Stomach smooth muscle (tissue), 2 donors: ENCODE measurements around the gene PHACTR1.

Source experiments
- H3K27ac ChIP-seq: one replicate; pipeline ENCODE4 v1.7.0; 2013; ENCODE audit warnings: mild to moderate bottlenecking, low read length, inconsistent platforms
- H3K27me3 ChIP-seq, 2 donors: one replicate each; pipeline ENCODE4 v1.7.0; 2013; ENCODE audit warnings: low read length in 2 of 2; ENCODE audit not compliant: insufficient read depth in 2 of 2, control insufficient read depth in 1 of 2
- H3K36me3 ChIP-seq, 2 donors: one replicate each; pipeline ENCODE4 v1.7.0; 2013; ENCODE audit warnings: low read length in 2 of 2; ENCODE audit not compliant: control insufficient read depth in 2 of 2, insufficient read depth in 2 of 2
- H3K4me1 ChIP-seq: one replicate; pipeline ENCODE4 v1.7.0; 2013; ENCODE audit warnings: low read length; ENCODE audit not compliant: control insufficient read depth, insufficient read depth
- H3K4me3 ChIP-seq, 2 donors: one replicate each; pipeline ENCODE4 v1.7.0; 2013; ENCODE audit warnings: low read length in 2 of 2
- H3K9ac ChIP-seq, 2 donors: one replicate each; pipeline ENCODE4 v1.7.0; 2013; ENCODE audit warnings: low read length in 2 of 2, mild to moderate bottlenecking in 1 of 2
- H3K9me3 ChIP-seq, 2 donors: one replicate each; pipeline ENCODE4 v1.7.0; 2013; ENCODE audit warnings: low read length in 2 of 2; ENCODE audit not compliant: control insufficient read depth in 2 of 2
- donor health status: healthy.
- donor health status: Pancreatic carcinoma.

The PHACTR1 gene

DNA sequence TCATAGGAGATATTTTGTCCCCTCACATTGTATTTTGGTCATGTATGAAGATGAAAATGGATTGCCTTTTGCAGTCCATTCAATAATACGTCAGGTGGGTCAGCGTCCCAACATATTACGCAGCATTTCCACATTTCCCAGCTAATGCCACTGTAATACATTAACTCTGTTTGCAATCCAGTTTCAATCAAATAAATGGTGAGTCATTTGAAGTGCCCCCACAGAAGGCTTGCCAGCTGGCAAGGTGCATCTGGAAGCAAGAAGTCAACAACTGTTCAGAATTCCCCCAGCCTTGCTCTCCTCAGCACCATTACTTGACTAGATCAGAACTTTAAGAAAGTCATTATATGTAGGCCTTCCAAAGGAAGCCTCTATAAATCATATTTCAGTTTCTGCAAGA lies 50.4 kb downstream of the PHACTR1 start:
- Histone ChIP-seq H3K9me3 (no peaks in the 10 kb centered on the region), H3K27ac (no peak overlapping the region), H3K9ac (no peak overlapping the region), H3K4me3 (no peak overlapping the region), H3K36me3 (no peaks in the 10 kb centered on the region), H3K4me1 (no peaks in the 10 kb centered on the region), H3K27me3 (peaks cover 0 to 6% of the 10 kb centered on the region in 2 donors)

DNA sequence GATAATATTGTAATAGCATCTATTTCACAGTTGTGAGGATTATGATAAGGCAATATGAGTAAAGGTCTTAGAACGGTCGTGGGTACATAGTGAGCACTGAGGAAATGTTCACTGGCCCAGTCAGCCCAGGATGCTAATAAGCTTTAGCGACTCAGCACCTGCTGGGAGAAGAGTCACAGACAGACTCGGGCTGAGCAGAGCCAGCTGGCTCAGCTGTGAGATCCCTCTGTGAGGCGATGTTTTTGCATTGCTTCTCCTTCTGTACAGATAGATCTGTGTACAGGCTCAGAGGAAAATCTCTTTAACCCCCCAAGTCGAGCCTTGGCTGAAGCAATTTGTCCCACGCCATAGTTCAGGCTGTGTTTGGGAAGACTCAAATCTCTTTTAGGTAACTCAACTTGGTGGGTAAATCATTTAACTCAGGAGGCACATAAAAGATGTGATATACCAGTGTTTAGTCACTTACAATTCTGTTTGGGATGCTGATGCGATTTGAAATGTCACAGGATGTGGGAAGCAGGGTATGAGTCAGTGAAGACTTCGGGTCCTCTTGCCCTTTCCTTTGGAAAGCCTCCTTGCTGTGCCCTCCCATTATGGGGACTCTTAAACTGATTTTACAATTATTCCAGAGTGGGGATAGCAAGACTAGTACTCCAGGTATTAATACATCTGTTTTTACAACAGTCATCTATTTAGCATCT lies 53.1 kb downstream of the PHACTR1 start:
- no peak overlapping the region for H3K4me3 ChIP-seq
- no peak overlapping the region for H3K9ac ChIP-seq

DNA sequence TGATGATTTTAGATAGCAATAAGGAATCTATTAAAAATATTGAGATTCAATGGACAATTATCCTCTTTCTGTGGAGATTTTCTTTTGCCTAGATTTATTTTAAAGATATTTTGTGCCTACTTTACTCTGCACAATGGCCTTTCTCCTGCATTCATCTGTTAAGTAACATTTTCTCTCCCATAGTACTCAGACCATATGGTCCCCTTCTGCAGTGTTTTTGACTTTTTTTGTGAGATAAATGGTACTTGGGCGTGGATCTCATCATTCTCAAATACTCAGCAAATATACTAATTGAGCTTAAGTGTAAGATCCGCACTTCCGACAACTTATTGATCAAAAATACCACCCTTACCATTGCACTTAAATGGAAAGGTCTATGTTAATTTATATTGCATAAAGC lies 55.8 kb downstream of the PHACTR1 start:
- H3K9ac ChIP-seq = no peak overlapping the region
- H3K9me3 ChIP-seq = no peaks in the 10 kb centered on the region
- no peak overlapping the region for H3K27ac ChIP-seq
- no peak overlapping the region for H3K4me3 ChIP-seq
- peaks cover 0 to 6% of the 10 kb centered on the region in 2 donors for H3K27me3 ChIP-seq
- H3K4me1 ChIP-seq = no peaks in the 10 kb centered on the region
- H3K36me3 ChIP-seq = no peaks in the 10 kb centered on the region

More for the DNA sequence above, 53.1 kb downstream of the PHACTR1 start:
- Histone ChIP-seq H3K27me3 (peaks cover 0 to 6% of the 10 kb centered on the region in 2 donors), H3K27ac (no peak overlapping the region), H3K9me3 (no peaks in the 10 kb centered on the region), H3K4me1 (no peaks in the 10 kb centered on the region), H3K36me3 (no peaks in the 10 kb centered on the region)

DNA sequence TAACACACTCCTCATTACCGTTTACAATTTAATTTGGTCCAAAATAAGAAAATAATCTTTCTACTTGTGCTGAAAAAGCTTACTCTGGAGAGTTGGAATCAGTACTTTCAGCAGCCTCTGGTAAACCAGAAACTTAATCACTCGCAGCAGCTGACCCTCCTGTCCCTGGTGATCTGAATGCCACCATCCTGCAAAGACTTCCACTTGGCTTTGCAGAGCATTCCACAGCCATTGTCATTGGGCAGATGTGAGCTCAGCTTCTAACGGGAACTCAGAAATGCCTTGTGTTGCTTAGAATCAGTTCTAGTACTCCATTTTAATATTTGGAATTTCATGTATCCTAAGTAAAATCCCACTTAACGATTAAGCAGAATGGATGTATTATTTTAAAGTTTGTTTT lies 59.7 kb downstream of the PHACTR1 start:
- H3K4me3 ChIP-seq = no peak overlapping the region
- H3K9ac ChIP-seq = no peak overlapping the region
- H3K9me3 ChIP-seq = no peaks in the 10 kb centered on the region
- no peaks in the 10 kb centered on the region for H3K36me3 ChIP-seq
- H3K4me1 ChIP-seq = no peaks in the 10 kb centered on the region
- no peak overlapping the region for H3K27ac ChIP-seq
- peaks cover 0 to 3% of the 10 kb centered on the region in 2 donors for H3K27me3 ChIP-seq

DNA sequence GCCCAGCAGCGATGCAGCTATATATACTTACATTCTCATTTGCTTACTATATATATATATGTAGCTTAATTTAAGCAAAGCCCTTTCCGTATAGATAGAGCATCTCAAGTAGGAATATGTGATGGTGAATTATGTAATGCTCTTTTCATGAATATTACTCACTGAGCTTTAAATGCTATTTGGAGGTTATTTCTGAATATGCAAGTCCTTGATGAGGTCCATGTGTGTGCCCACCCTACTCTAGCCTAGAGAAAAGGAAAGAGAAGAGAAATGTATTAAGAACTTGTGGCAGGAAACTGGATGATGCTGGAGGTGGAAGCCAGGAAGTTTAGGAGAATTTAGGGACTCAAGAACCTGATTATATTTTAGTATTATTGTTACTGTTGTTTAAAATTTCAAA lies 63.2 kb downstream of the PHACTR1 start:
- H3K4me1 ChIP-seq = no peaks in the 10 kb centered on the region
- no peak overlapping the region for H3K27ac ChIP-seq
- no peak overlapping the region for H3K4me3 ChIP-seq
- H3K36me3 ChIP-seq = no peaks in the 10 kb centered on the region
- no peaks in the 10 kb centered on the region for H3K27me3 ChIP-seq
- H3K9ac ChIP-seq = no peak overlapping the region
- H3K9me3 ChIP-seq = no peaks in the 10 kb centered on the region

DNA sequence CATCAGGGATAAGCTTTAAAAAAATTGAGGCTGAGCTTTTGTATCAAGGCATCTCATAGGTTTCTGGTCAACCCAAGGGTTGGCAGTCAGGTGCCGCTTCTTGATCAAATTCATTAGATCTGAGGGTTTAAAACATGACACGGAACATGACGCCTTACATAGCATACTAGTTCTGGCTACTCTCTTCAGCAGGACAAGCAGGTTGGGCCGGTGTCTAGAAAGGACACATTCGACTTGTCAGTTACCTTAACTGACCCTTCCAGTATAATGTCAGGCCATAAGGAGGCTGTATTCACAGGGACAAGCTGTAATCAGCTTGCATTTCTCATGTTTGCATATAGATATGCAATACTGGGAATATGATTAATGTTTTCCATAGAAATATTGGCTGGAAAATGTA lies 65.6 kb downstream of the PHACTR1 start:
- no peaks in the 10 kb centered on the region for H3K27me3 ChIP-seq
- no peak overlapping the region for H3K27ac ChIP-seq
- H3K36me3 ChIP-seq = no peaks in the 10 kb centered on the region
- H3K9me3 ChIP-seq = no peaks in the 10 kb centered on the region
- H3K4me3 ChIP-seq = no peak overlapping the region
- H3K4me1 ChIP-seq = no peaks in the 10 kb centered on the region
- no peak overlapping the region for H3K9ac ChIP-seq

DNA sequence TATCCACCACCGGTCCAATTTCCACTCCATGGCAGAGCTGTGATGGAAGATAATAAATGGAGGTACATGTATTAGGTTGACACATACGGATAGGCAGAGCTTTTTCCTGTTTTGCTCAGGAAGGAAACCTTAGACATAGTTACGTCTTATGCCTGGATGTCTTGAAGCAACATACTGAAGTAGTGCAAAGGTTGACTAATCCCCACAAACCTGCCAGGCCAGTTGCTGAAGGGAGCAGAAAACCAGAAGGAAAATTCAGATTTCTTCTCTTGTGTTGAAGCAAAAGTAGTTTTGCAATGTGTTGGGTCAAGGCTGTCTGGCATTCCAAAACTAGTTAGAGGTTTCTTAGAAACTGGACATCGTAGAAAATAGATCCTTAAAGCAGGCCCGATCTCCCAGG lies 68.7 kb downstream of the PHACTR1 start:
- no peak overlapping the region for H3K27ac ChIP-seq
- no peaks in the 10 kb centered on the region for H3K36me3 ChIP-seq
- no peaks in the 10 kb centered on the region for H3K27me3 ChIP-seq
- no peak overlapping the region for H3K9ac ChIP-seq
- H3K4me3 ChIP-seq = no peak overlapping the region
- H3K9me3 ChIP-seq = no peaks in the 10 kb centered on the region
- H3K4me1 ChIP-seq = no peaks in the 10 kb centered on the region

DNA sequence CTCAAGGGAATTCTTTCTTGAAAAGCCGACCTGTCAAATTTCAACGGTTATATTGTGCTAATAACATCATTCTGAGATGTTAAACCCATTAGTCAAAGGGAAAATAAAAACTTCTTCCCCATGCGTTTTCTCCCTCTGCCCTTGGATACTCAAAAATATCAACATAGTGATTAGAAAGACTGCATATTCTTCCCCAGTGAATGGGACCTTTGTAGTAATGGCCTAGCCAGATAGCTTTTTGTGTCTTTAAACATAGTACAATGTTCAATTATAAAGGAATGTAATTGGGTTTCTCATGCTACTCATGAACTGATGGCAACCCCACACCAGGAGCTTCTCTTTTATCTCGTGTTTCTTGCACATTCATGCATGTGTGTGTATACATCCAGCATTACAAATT lies 69.4 kb downstream of the PHACTR1 start:
- Histone ChIP-seq H3K9me3 (no peaks in the 10 kb centered on the region), H3K36me3 (no peaks in the 10 kb centered on the region), H3K27ac (no peak overlapping the region), H3K4me3 (no peak overlapping the region), H3K4me1 (no peaks in the 10 kb centered on the region), H3K27me3 (no peaks in the 10 kb centered on the region), H3K9ac (no peak overlapping the region)

DNA sequence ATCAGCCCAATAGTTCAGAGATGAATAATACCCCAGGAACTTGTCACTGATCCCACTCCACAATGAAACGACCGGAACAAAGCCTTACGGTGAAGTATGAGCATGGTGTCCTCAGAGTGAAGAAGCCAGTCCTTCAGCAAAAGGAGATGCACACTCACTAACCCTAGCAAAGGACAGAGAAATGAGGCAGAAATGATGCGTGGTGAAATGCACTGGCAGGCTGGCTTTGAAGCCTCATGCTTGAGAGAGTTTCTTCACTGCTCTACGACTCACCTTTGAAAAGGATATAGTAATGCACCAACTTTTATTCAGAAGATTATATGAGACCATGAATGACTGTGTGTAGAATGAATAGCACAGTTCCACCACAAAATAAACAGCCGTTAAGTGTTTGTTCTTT lies 74.8 kb downstream of the PHACTR1 start:
- Histone ChIP-seq H3K4me3 (no peak overlapping the region), H3K9ac (no peak overlapping the region), H3K27me3 (no peaks in the 10 kb centered on the region), H3K9me3 (no peaks in the 10 kb centered on the region), H3K36me3 (no peaks in the 10 kb centered on the region), H3K4me1 (no peaks in the 10 kb centered on the region), H3K27ac (no peak overlapping the region)

DNA sequence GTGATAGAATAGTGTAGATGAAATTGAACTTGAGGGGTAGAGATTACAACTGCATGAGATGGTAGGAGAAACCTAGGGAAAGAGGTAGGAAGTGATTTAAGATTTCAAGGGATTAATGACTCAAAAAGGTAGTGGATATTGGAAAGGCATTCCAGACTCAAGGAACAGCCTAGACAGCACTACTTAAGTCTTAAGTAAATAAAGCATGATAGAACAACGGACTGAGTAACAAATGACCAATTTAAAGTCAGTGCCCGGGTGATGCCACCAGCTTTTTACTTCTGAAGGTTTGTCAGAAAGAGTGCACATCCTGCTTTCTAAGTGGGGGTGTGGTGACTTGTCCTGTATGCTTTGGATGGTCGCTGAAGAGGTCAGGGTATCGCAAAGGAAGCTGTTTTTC lies 81.8 kb downstream of the PHACTR1 start:
- no peak overlapping the region for H3K27ac ChIP-seq
- no peaks in the 10 kb centered on the region for H3K9me3 ChIP-seq

DNA sequence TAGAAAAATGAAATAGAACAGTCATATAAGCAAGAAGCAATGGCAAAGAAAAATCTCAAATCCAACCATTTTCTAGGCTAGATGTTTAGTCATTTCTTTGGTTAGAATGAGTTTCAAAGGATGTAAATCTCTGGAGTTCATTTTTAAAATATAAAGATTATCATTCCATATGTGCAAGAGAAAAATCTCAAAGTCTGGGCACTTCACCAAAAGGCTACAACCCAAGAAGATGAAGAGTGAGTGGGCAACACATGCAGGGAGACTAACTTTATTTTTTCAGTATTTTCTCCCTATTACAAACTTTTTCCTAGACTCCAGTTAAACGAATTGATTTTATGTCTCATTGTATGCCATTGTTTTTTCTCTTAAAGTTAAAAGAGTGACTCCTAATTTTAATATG lies 83.6 kb downstream of the PHACTR1 start:
- H3K36me3 ChIP-seq = no peaks in the 10 kb centered on the region
- no peaks in the 10 kb centered on the region for H3K9me3 ChIP-seq
- H3K4me3 ChIP-seq = no peak overlapping the region
- H3K27ac ChIP-seq = no peak overlapping the region
- H3K4me1 ChIP-seq = no peaks in the 10 kb centered on the region
- no peak overlapping the region for H3K9ac ChIP-seq
- H3K27me3 ChIP-seq = no peaks in the 10 kb centered on the region

More for the DNA sequence above, 81.8 kb downstream of the PHACTR1 start:
- H3K4me3 ChIP-seq = no peak overlapping the region
- no peak overlapping the region for H3K9ac ChIP-seq
- no peaks in the 10 kb centered on the region for H3K4me1 ChIP-seq
- no peaks in the 10 kb centered on the region for H3K27me3 ChIP-seq
- no peaks in the 10 kb centered on the region for H3K36me3 ChIP-seq
